Measurements from ENCODE around the gene TMBIM1. TPM values are rescaled to one million over a fixed set of nuclear protein-coding genes. Genes with fewer than 3 reads are reported as not detected.

Gene TMBIM1
- polyA plus RNA-seq, 1 of the 3 experiments (the other 2 are of a cell fraction) = 7.8 TPM

- 13% methylated on average over 7 of the region's 9 CpGs for WGBS (ENCODE audit: low lambda C conversion rate)
- ChIA-PET CTCF (interaction anchor here (0.7 to 3.2 kb wide), 31 partner anchors 8 to 307 kb away, joined by 3 to 52 read pairs (median 4); partner anchors contain the start of genes CATIP, CTDSP1, PLCD4 and SLC11A1), POLR2A (no interaction called here)
- peak overlapping the region in 1 of 2 experiments; percentile 27; a peak in 1 of 4 replicates for H3K4me3 ChIP-seq (ENCODE audit: low read depth in 2 of 2, low read length in 1 of 2)
- no peaks in the 10 kb centered on the region for H4K20me1 ChIP-seq (ENCODE audit: insufficient read depth)
- H3K79me2 ChIP-seq (ENCODE audit: insufficient read depth) = no peaks in the 10 kb centered on the region
- peak; percentile 74 for DNase-seq
- TF ChIP-seq TCF12 (IDR thresholded peaks at IDR 0.05) (peak; percentile 23; the same call in 1 of the 2 replicates), USF2 (IDR thresholded peaks at IDR 0.05; ENCODE audit: borderline replicate concordance, low read depth, low read length) (no peak), CTCF (IDR thresholded peaks at IDR 0.05) (peak; percentile 94), IRF3 (IDR thresholded peaks at IDR 0.05; ENCODE audit: low read depth, low read length) (no peak), RAD21 (IDR thresholded peaks at IDR 0.05; ENCODE audit: low read length) (peak; percentile 95), MXI1 (IDR thresholded peaks at IDR 0.05; ENCODE audit: low read depth, low read length) (0 out of 2 replicates have a peak, but pooled peaks have one; percentile 16), SMC3 (IDR thresholded peaks at IDR 0.05; ENCODE audit: low read depth, low read length) (peak; percentile 88), TAF1 (IDR thresholded peaks at IDR 0.05; ENCODE audit: borderline replicate concordance, low read depth, low read length) (no peak)
- H3F3A ChIP-seq (replicated peaks; ENCODE audit: insufficient read depth) = peaks cover 4% of the 10 kb centered on the region
- H3K4me2 ChIP-seq = no peak overlapping the region
- H3K9me3 ChIP-seq = no peaks in the 10 kb centered on the region
- no peaks in the 10 kb centered on the region for H3K4me1 ChIP-seq (ENCODE audit: control insufficient read depth in 1 of 2, insufficient read depth in 2 of 2, low read depth in 1 of 2, low read length in 1 of 2)
- H3K9me2 ChIP-seq = no peaks in the 10 kb centered on the region
- H3K27ac ChIP-seq (ENCODE audit: low read depth in 2 of 2, low read length in 1 of 2) = no peak overlapping the region
- H3K36me3 ChIP-seq (replicated peaks in 1 of 2; ENCODE audit: control insufficient read depth in 1 of 2, insufficient read depth in 2 of 2, low read length in 1 of 2) = no peaks in the 10 kb centered on the region
- peak overlapping the region; percentile 73; the same call in 1 of the 2 replicates for H2AFZ ChIP-seq (ENCODE audit: low read depth)
- H3K27me3 ChIP-seq (ENCODE audit: insufficient read depth) = no peaks in the 10 kb centered on the region
- no peak overlapping the region for H3K9ac ChIP-seq
Measured at GRCh38 chr2:218301176-218301819, 9.0 kb upstream of the TMBIM1 start.

- Histone ChIP-seq H2AFZ (ENCODE audit: low read depth) (no peak overlapping the region), H3K4me2 (no peak overlapping the region), H3K27me3 (ENCODE audit: insufficient read depth) (no peaks in the 10 kb centered on the region), H3K4me3 (ENCODE audit: low read depth in 2 of 2, low read length in 1 of 2) (no peak overlapping the region), H3K9me3 (no peaks in the 10 kb centered on the region), H3K9me2 (no peaks in the 10 kb centered on the region), H3K36me3 (replicated peaks in 1 of 2; ENCODE audit: control insufficient read depth in 1 of 2, insufficient read depth in 2 of 2, low read length in 1 of 2) (no peaks in the 10 kb centered on the region), H3K27ac (ENCODE audit: low read depth in 2 of 2, low read length in 1 of 2) (no peak overlapping the region), H3K4me1 (ENCODE audit: control insufficient read depth in 1 of 2, insufficient read depth in 2 of 2, low read depth in 1 of 2, low read length in 1 of 2) (peaks cover 0 to 1% of the 10 kb centered on the region in 2 experiments; a peak in 1 of 4 replicates), H3K9ac (no peak overlapping the region), H4K20me1 (ENCODE audit: insufficient read depth) (no peaks in the 10 kb centered on the region), H3F3A (replicated peaks; ENCODE audit: insufficient read depth) (peaks cover 4% of the 10 kb centered on the region), H3K79me2 (ENCODE audit: insufficient read depth) (no peaks in the 10 kb centered on the region)
- 62% methylated on average over 4 of the region's 4 CpGs for WGBS (ENCODE audit: low lambda C conversion rate)
- CTCF ChIA-PET = interaction anchor here (0.8 to 3.2 kb wide), 4 partner anchors 14 to 96 kb away, joined by 3 to 52 read pairs (median 10); partner anchors contain the start of gene CATIP
- DNase-seq = no peak
- POLR2A ChIA-PET = no interaction called here
- no peak for TF ChIP-seq RAD21 (IDR thresholded peaks at IDR 0.05; ENCODE audit: low read length)
- TF ChIP-seq MEF2A (IDR thresholded peaks at IDR 0.05; ENCODE audit: borderline replicate concordance, low read depth) = no peak
- no peak for TF ChIP-seq NRF1 (IDR thresholded peaks at IDR 0.05; ENCODE audit: low read depth, low read length)
- no peak for TF ChIP-seq ZBTB33 (IDR thresholded peaks at IDR 0.05; ENCODE audit: borderline replicate concordance, low read depth)
- no peak for TF ChIP-seq NFIC (IDR thresholded peaks at IDR 0.05; ENCODE audit: borderline replicate concordance)
- TF ChIP-seq RFX5 (IDR thresholded peaks at IDR 0.05; ENCODE audit: low read length) = no peak
- no peak for TF ChIP-seq ELF1 (IDR thresholded peaks at IDR 0.05)
- TF ChIP-seq USF2 (IDR thresholded peaks at IDR 0.05; ENCODE audit: borderline replicate concordance, low read depth, low read length) = no peak
Measured at GRCh38 chr2:218300141-218300540, 7.8 kb upstream of the TMBIM1 start.
